ENCODE data around the gene DPP6. TPM values are rescaled to one million over a fixed set of nuclear protein-coding genes. Genes with fewer than 3 reads are reported as not detected.

Gene DPP6
- total and polyA plus RNA-seq, 12 donors: 0.07 to 2.1 (median 0.16) TPM; not detected in 4

GRCh38 chr7:154484943-154485342 is 432.7 kb downstream of the DPP6 start:
- no peak overlapping the region for H3K27ac ChIP-seq
- TF ChIP-seq CTCF (IDR thresholded peaks at IDR 0.05): no peak
- H3K4me3 ChIP-seq: no peak overlapping the region
- DNase-seq (no peak), ATAC-seq (no peak)
- H3K27me3 ChIP-seq: peaks cover 0 to 5% (median 0%) of the 10 kb centered on the region in 7 donors
- peaks cover 0 to 10% (median 0%) of the 10 kb centered on the region in 11 donors for H3K9me3 ChIP-seq
- no peaks in the 10 kb centered on the region for H3K36me3 ChIP-seq
- intact Hi-C loops (cut with DNase I): no loop called here
- 55 to 60% methylated on average over 4 of the region's 4 CpGs for WGBS, 2 donors
- no peaks in the 10 kb centered on the region for H3K4me1 ChIP-seq

DNA sequence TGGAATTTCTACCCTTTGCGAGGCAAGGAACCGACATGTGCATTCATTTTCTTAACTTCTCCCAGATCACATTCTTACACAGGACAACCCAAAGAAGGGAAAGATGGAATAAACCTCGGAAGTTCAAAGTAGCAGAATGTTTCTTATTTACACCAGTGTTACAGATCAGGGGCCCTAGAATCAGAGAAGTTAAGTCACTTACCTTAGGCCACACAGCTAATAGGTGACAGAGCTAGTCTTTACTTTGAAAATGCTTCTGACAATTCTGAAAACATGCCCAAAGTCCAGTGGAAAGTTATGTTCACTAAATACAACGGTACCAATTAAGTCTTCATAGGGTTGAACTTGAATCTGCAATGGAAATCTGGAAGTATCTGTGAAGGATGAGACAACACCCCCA is 437.7 kb downstream of the DPP6 start:
- H3K27ac ChIP-seq: no peak overlapping the region
- DNase-seq: no peak
- TF ChIP-seq CTCF (IDR thresholded peaks at IDR 0.05): no peak
- H3K9me3 ChIP-seq: peaks cover 0 to 5% (median 0%) of the 10 kb centered on the region in 11 donors
- ATAC-seq: no peak
- H3K4me1 ChIP-seq: no peaks in the 10 kb centered on the region
- no peaks in the 10 kb centered on the region for H3K36me3 ChIP-seq
- no peak overlapping the region for H3K4me3 ChIP-seq
- peaks cover 0 to 16% (median 0%) of the 10 kb centered on the region in 7 donors for H3K27me3 ChIP-seq
- intact Hi-C loops (cut with DNase I): no loop called here
- 80 to 84% methylated on average over 4 of the region's 4 CpGs for WGBS, 2 donors

- no peak for TF ChIP-seq CTCF (IDR thresholded peaks at IDR 0.05)
- 86 to 89% methylated on average over 5 of the region's 5 CpGs for WGBS, 2 donors
- ATAC-seq: no peak
Measured at GRCh38 chr7:154493594-154493993, 441.4 kb downstream of the DPP6 start.

DNA sequence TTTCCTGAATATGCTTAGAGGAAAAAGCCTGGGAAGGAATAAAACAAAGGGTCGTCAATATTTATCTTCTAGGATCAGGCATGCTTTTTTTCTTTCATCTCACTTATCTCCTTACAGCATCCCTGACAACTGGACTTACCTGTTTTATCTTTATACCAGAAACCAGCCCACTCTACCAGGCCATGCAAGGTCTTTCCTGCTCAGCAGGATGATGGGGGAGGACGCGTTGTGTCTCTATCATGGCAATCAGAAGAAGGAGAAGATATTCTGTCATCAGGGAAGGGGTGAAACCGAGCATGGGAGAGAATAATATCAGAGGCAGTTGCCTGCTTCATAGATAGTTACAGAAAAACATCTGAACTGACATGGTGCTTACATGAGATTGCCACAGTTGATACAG is 445.6 kb downstream of the DPP6 start:
- Histone ChIP-seq H3K4me3 (no peak overlapping the region), H3K36me3 (no peaks in the 10 kb centered on the region), H3K27ac (no peak overlapping the region), H3K27me3 (no peaks in the 10 kb centered on the region), H3K9me3 (peaks cover 0 to 14% (median 0%) of the 10 kb centered on the region in 11 donors), H3K4me1 (no peaks in the 10 kb centered on the region)
- WGBS, 2 donors: 48 to 53% methylated on average over 4 of the region's 4 CpGs
- DNase-seq (no peak), ATAC-seq (no peak)
- intact Hi-C loops (cut with DNase I): no loop called here
- no peak for TF ChIP-seq CTCF (IDR thresholded peaks at IDR 0.05)

More at GRCh38 chr7:154493594-154493993, 441.4 kb downstream of the DPP6 start:
- intact Hi-C loops (cut with DNase I): no loop called here
- peaks cover 0 to under 1% (median 0%) of the 10 kb centered on the region in 11 donors for H3K9me3 ChIP-seq
- peaks cover 0 to 16% (median 0%) of the 10 kb centered on the region in 7 donors for H3K27me3 ChIP-seq
- no peak overlapping the region for H3K27ac ChIP-seq
- no peaks in the 10 kb centered on the region for H3K4me1 ChIP-seq
- no peaks in the 10 kb centered on the region for H3K36me3 ChIP-seq
- DNase-seq: no peak
- no peak overlapping the region for H3K4me3 ChIP-seq
